Smooth muscle cell of the brain vasculature (primary cell): ENCODE measurements around the gene VCX.
"Not testable (repeated sequence)": the region's sequence is repeated elsewhere in the genome, so short reads cannot be mapped to it uniquely, and the experiment has no call there.

ENCODE experiments used
- DNase-seq: peaks from one replicate; pipeline ENCODE4 v3.0.0-alpha.2; 2012; ENCODE audit warnings: low read depth, low spot score

Gene VCX

DNA sequence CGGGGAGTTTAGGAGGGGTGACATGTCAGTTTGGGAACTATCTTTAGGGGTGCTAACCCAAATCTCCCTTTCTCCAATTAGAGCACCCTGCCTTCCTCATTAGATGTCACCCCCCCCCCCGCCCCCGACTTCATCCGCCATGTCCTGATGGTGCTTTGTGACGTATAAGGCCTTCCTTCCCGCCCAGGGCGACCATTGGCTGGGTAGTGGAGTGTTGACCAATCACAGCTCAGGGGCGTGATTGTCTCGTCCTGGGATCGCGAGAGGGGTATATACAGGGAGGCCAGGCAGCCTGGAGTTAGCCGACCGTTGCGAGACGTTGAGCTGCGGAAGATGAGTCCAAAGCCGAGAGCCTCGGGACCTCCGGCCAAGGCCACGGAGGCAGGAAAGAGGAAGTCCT is at the start of gene VCX:
VCX (plus strand) TSS at position 301 of the 400 bp plus-strand sequence; CDS start at position 334, 33 bp downstream.
- not testable (repeated sequence) for DNase-seq

- DNase-seq = no peak
These were observed 44.6 kb upstream of the VCX start for GRCh38 chrX:7798327-7798726.

DNA sequence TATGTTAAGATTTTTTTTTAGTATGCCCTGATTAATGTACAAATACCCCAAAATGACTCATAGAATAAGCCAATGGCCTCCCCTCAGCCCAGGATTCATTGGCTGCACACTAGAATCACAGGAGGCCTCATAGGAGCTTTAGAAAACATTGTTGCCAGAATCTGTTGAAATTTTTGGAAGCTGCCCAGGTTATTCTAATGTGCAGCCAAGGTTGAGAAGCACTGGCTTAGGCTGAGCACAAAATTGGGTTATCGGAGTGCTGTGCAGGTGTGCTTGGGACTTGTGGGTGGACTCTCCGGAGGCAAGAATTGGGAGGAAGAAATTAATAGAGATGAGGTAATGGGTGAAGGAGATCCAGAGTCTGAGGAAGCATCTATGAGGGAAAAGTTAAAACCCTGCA is 41.3 kb upstream of the VCX start:
- DNase-seq = no peak

- DNase-seq = no peak
These were observed 27.7 kb upstream of the VCX start for GRCh38 chrX:7815166-7815805.

GRCh38 chrX:7828594-7828993 is 14.4 kb upstream of the VCX start:
- no peak for DNase-seq

- no peak for DNase-seq
These were observed 1.7 kb upstream of the VCX start for GRCh38 chrX:7841084-7841805.

- DNase-seq = no peak
These were observed 9.2 kb downstream of the VCX start for GRCh38 chrX:7852166-7852565.

GRCh38 chrX:7872042-7872441 is 29.1 kb downstream of the VCX start:
- no peak for DNase-seq

DNA sequence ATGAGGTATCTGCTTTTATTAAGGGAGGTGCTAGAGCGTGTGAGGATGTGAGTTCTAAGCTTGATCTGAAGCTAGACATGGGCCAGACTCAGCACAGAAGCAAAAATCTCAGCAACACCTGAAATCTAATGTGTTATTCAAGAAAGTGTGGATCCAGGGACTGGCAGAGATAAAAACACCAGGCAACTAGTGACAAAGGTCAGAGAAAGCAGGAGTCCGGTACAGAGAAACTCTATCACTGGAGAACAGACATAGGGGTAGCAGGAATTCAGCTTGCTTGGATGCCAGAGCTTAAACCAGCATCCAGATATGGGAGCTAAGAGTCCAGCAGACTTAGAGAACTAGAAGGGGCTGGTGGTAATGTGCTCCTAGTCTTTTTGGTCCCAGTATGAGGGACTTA is 34.0 kb downstream of the VCX start:
- DNase-seq = no peak

DNA sequence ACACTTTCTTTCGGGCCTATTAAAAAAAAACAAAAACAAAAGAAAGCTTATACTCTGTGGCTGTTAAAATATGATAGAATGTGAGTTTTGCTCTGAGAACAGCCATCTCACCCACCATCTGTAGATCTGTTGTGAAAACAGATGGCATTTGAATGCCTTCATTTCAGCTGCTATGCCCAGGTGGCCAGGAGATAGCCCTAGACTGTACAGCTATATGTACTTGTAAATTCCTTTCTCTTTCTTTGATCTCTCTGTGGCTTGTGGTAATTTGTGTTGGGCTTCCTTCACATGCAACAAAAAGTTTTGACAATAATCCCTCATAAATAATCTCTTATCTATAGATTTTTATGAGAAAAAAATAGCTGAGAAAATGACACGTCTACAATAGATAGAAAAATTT is 46.2 kb downstream of the VCX start:
- DNase-seq = no peak

- DNase-seq = no peak
These were observed 46.7 kb downstream of the VCX start for GRCh38 chrX:7889680-7890079.

DNA sequence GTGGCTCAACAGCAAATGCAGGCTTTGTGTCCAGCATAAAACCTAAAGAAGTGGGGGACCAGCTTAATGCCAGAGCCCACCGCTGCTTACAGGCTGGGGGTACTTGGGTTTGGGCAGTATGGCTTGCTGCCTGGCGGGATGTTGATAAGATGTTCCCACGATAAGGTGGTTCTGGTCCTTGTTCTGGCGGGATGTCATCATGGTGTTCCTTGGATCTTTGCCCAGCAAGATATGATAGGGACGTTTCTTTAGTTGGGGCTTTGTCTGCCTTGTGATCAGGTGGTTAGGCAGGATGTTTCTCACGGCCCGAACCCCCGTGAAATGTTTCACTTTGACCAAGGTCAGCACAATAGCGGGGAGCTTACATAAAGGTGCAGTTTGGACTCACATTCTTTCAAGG is 49.0 kb downstream of the VCX start:
- no peak for DNase-seq
